ENCODE measurements around the gene CAMKK1.
"Not testable (repeated sequence)": the region's sequence is repeated elsewhere in the genome, so short reads cannot be mapped to it uniquely, and the experiment has no call there.

Gene CAMKK1

DNA sequence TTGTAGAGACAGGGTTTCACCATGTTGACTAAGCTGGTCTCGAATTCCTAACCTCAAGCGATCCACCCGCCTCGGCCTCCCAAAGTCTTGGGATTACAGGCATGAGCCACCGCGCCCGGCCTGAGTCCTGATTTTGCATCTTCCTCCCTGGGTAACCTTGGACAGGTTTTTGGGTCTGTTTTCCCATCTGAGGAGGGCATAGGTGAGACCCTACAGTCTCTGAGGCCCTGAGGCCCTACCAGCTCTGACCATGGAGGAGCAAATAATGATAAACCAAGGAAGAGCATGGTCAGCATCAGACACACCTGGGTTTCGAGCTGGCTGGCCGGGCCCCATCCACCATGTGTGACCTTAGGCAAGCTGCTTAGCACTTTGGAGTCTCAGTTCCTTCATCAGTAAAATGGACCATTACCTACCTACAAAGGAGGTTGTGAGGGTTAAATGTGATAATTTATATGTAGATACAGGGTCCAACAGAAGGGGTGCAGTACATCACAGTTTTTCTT is 45.6 kb downstream of the CAMKK1 start:
- TF ChIP-seq ZFP30 (CRISPR knock-in tag; IDR thresholded peaks at IDR 0.05) (no peak), ZNF70 (CRISPR knock-in tag; IDR thresholded peaks at IDR 0.05) (no peak), ISL1 (CRISPR knock-in tag; IDR thresholded peaks at IDR 0.05) (no peak), ZNF565 (CRISPR knock-in tag; conservative IDR thresholded peaks at IDR 0.05; ENCODE audit: low read depth) (no peak), BACH2 (CRISPR knock-in tag; IDR thresholded peaks at IDR 0.05; ENCODE audit: borderline replicate concordance) (no peak), ZC3H10 (CRISPR knock-in tag; IDR thresholded peaks at IDR 0.05) (no peak)
- ATAC-seq: no peak

DNA sequence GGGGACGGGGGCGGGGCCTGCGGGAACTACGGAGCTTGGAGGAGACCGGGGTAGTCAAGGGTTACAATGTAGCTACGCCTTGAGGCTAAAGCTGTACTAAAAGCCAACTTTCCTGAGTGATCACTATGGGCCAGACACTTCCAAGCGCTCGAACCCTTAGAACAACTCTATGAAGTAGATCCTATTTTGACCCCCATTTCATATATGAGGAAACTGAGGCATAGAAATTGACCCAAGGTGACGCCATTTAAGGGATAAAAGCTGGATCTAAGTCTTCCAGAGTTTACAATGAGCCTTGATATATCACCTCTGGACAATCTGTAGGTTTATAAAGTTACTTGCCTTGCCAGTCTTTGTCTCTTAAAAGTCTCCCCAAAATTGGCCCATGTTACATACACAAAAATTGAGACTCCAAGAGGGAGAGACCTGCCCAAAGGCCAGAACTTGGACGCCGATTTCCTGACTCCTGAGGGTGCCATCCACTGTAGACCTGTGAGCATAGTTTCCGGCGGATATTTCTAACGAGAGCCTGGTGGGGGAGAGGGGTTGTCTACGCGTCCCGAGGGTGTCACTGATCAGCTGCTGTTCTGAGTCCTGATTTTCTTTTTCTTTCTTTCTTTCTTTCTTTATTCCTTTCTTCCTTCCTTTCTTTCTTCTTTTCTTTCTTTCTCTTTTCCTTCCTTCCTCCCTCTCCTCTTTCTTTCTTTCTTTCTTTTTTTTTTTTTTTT is 46.3 kb downstream of the CAMKK1 start:
- no peak for ATAC-seq
- no peak for TF ChIP-seq ARNTL (CRISPR knock-in tag; IDR thresholded peaks at IDR 0.05; ENCODE audit: borderline replicate concordance, low read depth)
- TF ChIP-seq, protein P1, sequence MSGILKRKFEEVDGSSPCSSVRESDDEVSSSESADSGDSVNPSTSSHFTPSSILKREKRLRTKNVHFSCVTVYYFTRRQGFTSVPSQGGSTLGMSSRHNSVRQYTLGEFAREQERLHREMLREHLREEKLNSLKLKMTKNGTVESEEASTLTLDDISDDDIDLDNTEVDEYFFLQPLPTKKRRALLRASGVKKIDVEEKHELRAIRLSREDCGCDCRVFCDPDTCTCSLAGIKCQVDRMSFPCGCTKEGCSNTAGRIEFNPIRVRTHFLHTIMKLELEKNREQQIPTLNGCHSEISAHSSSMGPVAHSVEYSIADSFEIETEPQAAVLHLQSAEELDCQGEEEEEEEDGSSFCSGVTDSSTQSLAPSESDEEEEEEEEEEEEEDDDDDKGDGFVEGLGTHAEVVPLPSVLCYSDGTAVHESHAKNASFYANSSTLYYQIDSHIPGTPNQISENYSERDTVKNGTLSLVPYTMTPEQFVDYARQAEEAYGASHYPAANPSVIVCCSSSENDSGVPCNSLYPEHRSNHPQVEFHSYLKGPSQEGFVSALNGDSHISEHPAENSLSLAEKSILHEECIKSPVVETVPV (CRISPR knock-in tag; IDR thresholded peaks at IDR 0.05): no peak
- TF ChIP-seq ZNF8 (CRISPR knock-in tag; IDR thresholded peaks at IDR 0.05): no peak
- no peak for TF ChIP-seq TOX (CRISPR knock-in tag; IDR thresholded peaks at IDR 0.05; ENCODE audit: borderline replicate concordance)
- no peak for TF ChIP-seq CSDC2 (CRISPR knock-in tag; IDR thresholded peaks at IDR 0.05)
- no peak for TF ChIP-seq PPARA (CRISPR knock-in tag; IDR thresholded peaks at IDR 0.05; ENCODE audit: borderline replicate concordance)
- no peak for TF ChIP-seq PATZ1 (CRISPR knock-in tag; IDR thresholded peaks at IDR 0.05; ENCODE audit: borderline replicate concordance)

GRCh38 chr17:3845621-3846436 is 47.0 kb downstream of the CAMKK1 start, which contains the start of gene NCBP3:
Gene NCBP3, minus strand, starts transcription at chr17:3846246. Its CDS starts 23 bp downstream, at chr17:3846223.
- TF ChIP-seq ZNF70 (CRISPR knock-in tag; IDR thresholded peaks at IDR 0.05) (no peak), ZFP3 (CRISPR knock-in tag; IDR thresholded peaks at IDR 0.05) (0 out of 2 replicates have a peak, but pooled peaks have one; percentile 15), ZFP30 (CRISPR knock-in tag; IDR thresholded peaks at IDR 0.05) (no peak), ZNF565 (CRISPR knock-in tag; conservative IDR thresholded peaks at IDR 0.05; ENCODE audit: low read depth) (no peak), PATZ1 (CRISPR knock-in tag; IDR thresholded peaks at IDR 0.05; ENCODE audit: borderline replicate concordance) (peak; percentile 75)
- peak; percentile 99 for ATAC-seq

DNA sequence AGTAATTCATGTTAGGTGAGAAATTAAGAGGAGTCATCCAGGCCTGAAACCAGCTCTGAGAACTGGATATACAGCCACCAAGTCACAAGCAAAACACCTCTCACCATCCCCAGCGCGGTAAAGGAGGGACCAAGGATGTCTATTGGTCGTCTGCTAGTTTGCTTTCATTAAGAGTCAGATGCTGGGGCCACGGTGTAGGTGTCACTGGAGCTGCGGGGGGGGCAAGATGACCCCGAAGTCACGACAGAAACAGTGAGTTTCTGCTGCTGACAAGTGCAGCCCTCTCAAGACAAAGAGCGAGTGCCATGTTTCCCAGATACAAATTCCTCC is 47.6 kb downstream of the CAMKK1 start:
- ATAC-seq: peak; percentile 6

DNA sequence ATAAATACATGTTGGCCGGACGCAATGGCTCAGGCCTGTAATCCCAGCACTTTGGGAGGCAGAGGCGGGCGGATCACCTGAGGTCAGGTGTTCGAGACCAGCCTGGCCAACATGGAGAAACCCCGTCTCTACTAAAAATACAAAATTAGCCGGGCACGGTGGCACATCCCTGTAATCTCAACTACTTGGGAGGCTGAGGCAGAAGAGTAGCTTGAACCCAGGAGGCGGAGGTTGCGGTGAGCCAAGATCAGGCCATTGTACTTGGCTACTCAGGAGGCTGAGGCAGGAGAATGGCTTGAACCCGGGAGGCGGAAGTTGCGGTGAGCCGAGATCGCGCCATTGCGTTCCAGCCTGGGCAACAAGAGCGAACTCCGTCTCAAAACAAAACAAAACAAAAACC is 48.3 kb downstream of the CAMKK1 start:
- ATAC-seq: not testable (repeated sequence)

More for the DNA sequence above, 47.6 kb downstream of the CAMKK1 start:
- TF ChIP-seq PPARA (CRISPR knock-in tag; IDR thresholded peaks at IDR 0.05; ENCODE audit: borderline replicate concordance): no peak
- no peak for TF ChIP-seq ZNF565 (CRISPR knock-in tag; conservative IDR thresholded peaks at IDR 0.05; ENCODE audit: low read depth)
- TF ChIP-seq TSHZ2 (CRISPR knock-in tag; IDR thresholded peaks at IDR 0.05): no peak
- no peak for TF ChIP-seq GLIS3 (CRISPR knock-in tag; IDR thresholded peaks at IDR 0.05)
- no peak for TF ChIP-seq POU6F1 (CRISPR knock-in tag; IDR thresholded peaks at IDR 0.05; ENCODE audit: borderline replicate concordance, low read depth)
- TF ChIP-seq SNAI2 (CRISPR knock-in tag; IDR thresholded peaks at IDR 0.05): no peak
- no peak for TF ChIP-seq CSDC2 (CRISPR knock-in tag; IDR thresholded peaks at IDR 0.05)
